ENCODE measurements around the gene UGP2.
A peak's percentile ranks its signal among the peaks of the same experiment; 100 is the strongest.

The UGP2 gene

DNA sequence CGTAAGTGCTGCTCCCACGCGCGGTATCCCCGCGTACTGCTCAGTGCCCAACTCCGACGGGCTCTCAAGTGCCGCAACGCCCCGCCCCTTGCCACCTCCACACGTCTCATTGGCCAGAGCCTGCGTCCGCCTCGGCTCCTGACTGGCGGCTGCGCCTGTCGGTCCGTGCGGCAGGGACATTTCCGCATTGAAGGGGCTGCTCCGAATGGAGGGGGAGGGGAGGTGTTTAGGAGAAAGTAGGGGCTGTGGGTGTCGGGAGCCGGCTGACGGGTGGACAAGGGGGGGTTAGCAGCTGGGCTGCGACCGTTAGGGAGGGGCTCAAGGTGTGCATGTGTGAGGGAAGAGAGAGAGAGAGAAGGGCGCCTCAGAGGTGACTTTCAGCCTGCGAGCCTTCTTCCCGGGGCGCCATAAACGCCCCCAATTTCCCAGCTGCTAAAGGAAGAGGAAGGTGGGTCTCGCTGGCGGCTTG is 877 bp upstream of the UGP2 start:
- TF ChIP-seq TAF1 (IDR thresholded peaks at IDR 0.05; ENCODE audit: low read depth) (peak; percentile 83), YY1 (IDR thresholded peaks at IDR 0.05; ENCODE audit: low read depth) (0 out of 2 replicates have a peak, but pooled peaks have one; percentile 34), TCF12 (IDR thresholded peaks at IDR 0.05; ENCODE audit: low read depth) (peak; percentile 77), ZBTB7A (IDR thresholded peaks at IDR 0.05; ENCODE audit: low read depth) (no peak), TEAD4 (IDR thresholded peaks at IDR 0.05) (peak; percentile 71; the same call in 1 of the 2 replicates), CREB1 (IDR thresholded peaks at IDR 0.05; ENCODE audit: low read depth) (peak; percentile 54; the same call in 1 of the 2 replicates), CEBPB (IDR thresholded peaks at IDR 0.05) (no peak), NFIC (IDR thresholded peaks at IDR 0.05) (no peak), EGR1 (IDR thresholded peaks at IDR 0.05) (peak; percentile 68; the same call in 1 of the 2 replicates), EP300 (IDR thresholded peaks at IDR 0.05; ENCODE audit: borderline replicate concordance) (peak; percentile 8; the same call in 1 of the 2 replicates), FOXM1 (IDR thresholded peaks at IDR 0.05; ENCODE audit: borderline replicate concordance, low read depth) (no peak), RAD21 (IDR thresholded peaks at IDR 0.05; ENCODE audit: low read depth) (no peak)
- TF ChIP-seq, protein P1, sequence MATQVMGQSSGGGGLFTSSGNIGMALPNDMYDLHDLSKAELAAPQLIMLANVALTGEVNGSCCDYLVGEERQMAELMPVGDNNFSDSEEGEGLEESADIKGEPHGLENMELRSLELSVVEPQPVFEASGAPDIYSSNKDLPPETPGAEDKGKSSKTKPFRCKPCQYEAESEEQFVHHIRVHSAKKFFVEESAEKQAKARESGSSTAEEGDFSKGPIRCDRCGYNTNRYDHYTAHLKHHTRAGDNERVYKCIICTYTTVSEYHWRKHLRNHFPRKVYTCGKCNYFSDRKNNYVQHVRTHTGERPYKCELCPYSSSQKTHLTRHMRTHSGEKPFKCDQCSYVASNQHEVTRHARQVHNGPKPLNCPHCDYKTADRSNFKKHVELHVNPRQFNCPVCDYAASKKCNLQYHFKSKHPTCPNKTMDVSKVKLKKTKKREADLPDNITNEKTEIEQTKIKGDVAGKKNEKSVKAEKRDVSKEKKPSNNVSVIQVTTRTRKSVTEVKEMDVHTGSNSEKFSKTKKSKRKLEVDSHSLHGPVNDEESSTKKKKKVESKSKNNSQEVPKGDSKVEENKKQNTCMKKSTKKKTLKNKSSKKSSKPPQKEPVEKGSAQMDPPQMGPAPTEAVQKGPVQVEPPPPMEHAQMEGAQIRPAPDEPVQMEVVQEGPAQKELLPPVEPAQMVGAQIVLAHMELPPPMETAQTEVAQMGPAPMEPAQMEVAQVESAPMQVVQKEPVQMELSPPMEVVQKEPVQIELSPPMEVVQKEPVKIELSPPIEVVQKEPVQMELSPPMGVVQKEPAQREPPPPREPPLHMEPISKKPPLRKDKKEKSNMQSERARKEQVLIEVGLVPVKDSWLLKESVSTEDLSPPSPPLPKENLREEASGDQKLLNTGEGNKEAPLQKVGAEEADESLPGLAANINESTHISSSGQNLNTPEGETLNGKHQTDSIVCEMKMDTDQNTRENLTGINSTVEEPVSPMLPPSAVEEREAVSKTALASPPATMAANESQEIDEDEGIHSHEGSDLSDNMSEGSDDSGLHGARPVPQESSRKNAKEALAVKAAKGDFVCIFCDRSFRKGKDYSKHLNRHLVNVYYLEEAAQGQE (IDR thresholded peaks at IDR 0.05; ENCODE audit: low read depth), result no peak
- TF ChIP-seq, protein P2, sequence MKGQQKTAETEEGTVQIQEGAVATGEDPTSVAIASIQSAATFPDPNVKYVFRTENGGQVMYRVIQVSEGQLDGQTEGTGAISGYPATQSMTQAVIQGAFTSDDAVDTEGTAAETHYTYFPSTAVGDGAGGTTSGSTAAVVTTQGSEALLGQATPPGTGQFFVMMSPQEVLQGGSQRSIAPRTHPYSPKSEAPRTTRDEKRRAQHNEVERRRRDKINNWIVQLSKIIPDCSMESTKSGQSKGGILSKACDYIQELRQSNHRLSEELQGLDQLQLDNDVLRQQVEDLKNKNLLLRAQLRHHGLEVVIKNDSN (IDR thresholded peaks at IDR 0.05), result 0 out of 2 replicates have a peak, but pooled peaks have one; percentile 2
- TF ChIP-seq, protein P3, sequence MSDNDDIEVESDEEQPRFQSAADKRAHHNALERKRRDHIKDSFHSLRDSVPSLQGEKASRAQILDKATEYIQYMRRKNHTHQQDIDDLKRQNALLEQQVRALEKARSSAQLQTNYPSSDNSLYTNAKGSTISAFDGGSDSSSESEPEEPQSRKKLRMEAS (IDR thresholded peaks at IDR 0.05), result peak; percentile 77

DNA sequence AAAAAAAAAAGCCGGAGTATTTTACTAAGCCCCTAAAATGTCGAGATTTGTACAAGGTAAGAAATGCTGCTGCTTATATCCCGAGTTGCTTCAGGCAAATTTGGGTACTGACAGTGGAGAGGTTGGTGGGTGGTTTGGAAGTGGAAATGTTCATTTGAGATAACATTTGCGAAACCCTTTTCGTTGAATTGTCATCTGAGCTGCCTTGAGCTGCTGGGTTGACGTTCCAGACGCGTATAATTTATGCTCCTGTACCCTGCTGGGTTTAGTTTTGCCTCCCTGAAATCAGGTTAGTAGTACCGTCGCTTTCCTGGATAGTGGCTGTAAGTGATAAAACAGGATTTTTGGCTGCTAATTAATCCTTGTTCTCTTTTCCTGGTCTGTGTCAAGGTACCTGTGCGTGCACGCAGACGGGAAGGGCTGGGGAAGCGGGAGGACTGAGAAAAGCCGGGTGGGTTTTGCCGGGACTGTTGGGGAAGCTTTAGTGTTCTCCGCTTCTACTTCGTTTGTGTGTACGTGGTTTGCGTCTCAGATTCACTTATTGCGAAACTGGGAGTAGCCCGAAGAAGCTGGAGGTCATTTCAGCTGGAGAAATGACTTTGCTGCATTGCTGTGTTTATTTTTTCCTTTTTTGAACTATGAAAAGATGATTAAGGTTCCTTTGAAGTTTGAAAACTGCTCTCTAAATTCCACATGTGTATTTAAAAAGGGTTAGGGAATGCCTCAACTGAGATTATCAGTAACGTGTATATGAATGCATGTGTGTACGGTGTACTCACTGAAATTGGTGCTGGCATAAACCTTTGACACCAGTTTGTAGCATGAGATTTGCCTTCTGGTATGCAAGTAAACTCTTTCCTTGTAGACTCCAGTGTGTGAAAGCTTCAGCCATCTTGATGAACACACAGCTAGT is 709 bp downstream of the UGP2 start:
- TF ChIP-seq EP300 (IDR thresholded peaks at IDR 0.05; ENCODE audit: borderline replicate concordance) (no peak), CEBPB (IDR thresholded peaks at IDR 0.05) (peak; percentile 93)

DNA sequence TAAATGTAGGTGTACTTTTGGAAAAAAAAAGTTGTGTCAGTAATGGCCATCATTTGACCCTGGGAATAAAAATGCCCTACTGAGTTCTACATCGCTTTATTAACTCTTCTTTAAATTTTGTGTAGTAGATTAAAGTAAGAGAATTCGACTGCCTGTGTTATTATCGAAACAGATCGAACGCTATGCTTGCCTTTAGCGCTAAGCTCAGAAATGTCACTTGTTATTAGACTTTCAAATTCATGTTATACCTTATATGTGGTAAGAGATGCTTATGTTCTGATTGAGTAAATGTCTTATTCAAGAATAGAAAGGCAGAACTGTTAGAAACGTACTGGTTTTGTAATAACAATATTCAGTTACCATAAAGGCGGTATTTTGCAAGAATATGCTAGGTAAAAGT is 1.4 kb downstream of the UGP2 start:
- TF ChIP-seq, protein P3 (IDR thresholded peaks at IDR 0.05), result no peak
- no peak for TF ChIP-seq TEAD4 (IDR thresholded peaks at IDR 0.05)
- no peak for TF ChIP-seq FOXM1 (IDR thresholded peaks at IDR 0.05; ENCODE audit: borderline replicate concordance, low read depth)
- TF ChIP-seq, protein P1 (IDR thresholded peaks at IDR 0.05; ENCODE audit: low read depth), result no peak
- TF ChIP-seq YY1 (IDR thresholded peaks at IDR 0.05; ENCODE audit: low read depth), result no peak
- no peak for TF ChIP-seq CEBPB (IDR thresholded peaks at IDR 0.05)

DNA sequence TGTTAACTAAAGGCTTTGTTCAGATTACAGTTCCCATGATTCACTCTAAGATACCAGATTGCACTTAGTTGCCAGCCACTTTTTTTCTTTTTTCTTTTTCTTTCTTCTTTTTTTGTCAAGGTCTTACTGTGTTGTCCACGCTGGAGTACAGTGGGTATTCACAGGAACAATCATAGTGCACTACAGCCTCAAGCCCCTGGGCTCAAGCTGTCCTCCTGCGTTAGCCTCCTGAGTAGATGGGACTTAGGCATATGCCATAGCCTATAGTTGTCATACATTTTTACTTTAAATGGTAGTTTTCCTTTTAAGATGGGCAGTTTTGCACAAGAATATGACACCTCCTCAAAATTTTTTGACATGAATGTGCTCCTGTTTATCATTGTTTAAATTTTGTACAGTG is 2.1 kb downstream of the UGP2 start:
- TF ChIP-seq TCF12 (IDR thresholded peaks at IDR 0.05; ENCODE audit: low read depth), result no peak

- TF ChIP-seq, protein P1 (IDR thresholded peaks at IDR 0.05; ENCODE audit: low read depth), result no peak
- no peak for TF ChIP-seq NFIC (IDR thresholded peaks at IDR 0.05)
- TF ChIP-seq EP300 (IDR thresholded peaks at IDR 0.05; ENCODE audit: borderline replicate concordance), result no peak
- no peak for TF ChIP-seq TEAD4 (IDR thresholded peaks at IDR 0.05)
- TF ChIP-seq EGR1 (IDR thresholded peaks at IDR 0.05), result no peak
- no peak for TF ChIP-seq CREB1 (IDR thresholded peaks at IDR 0.05; ENCODE audit: low read depth)
- TF ChIP-seq, protein P3 (IDR thresholded peaks at IDR 0.05), result no peak
- no peak for TF ChIP-seq YY1 (IDR thresholded peaks at IDR 0.05; ENCODE audit: low read depth)
- no peak for TF ChIP-seq RAD21 (IDR thresholded peaks at IDR 0.05; ENCODE audit: low read depth)
- no peak for TF ChIP-seq ZBTB7A (IDR thresholded peaks at IDR 0.05; ENCODE audit: low read depth)
- no peak for TF ChIP-seq TAF1 (IDR thresholded peaks at IDR 0.05; ENCODE audit: low read depth)
- no peak for TF ChIP-seq TCF12 (IDR thresholded peaks at IDR 0.05; ENCODE audit: low read depth)
Observed at GRCh38 chr2:63844616-63845015, 2.9 kb downstream of the UGP2 start.

All from Ishikawa (cell line).